HepG2 (cell line): ENCODE measurements around the gene BCL2L1. TPM values are rescaled to one million over a fixed set of nuclear protein-coding genes. Genes with fewer than 3 reads are reported as not detected.

ENCODE experiments used
- ELF3 ChIP-seq: IDR thresholded peaks from 2 replicates; pipeline ENCODE4 v1.6.1; 2016; ENCODE audit warnings: missing genetic modification reagents, missing compliant biosample characterization
- FOXA3 ChIP-seq: IDR thresholded peaks from 2 replicates; pipeline ENCODE4 v1.6.1; 2016; ENCODE audit warnings: missing genetic modification reagents, missing compliant biosample characterization
- HDAC2 ChIP-seq: sonication (generic); formaldehyde crosslinking; IDR thresholded peaks from 2 replicates; pipeline ENCODE4 v1.4.0; 2020; ENCODE audit warnings: missing genetic modification reagents
- KDM3A ChIP-seq: IDR thresholded peaks from 2 replicates; pipeline ENCODE4 v1.6.1; 2018; ENCODE audit warnings: low read depth, missing compliant biosample characterization
- MAFK ChIP-seq, 2 experiments: IDR thresholded peaks in 1 of 2; conservative IDR thresholded peaks in 1 of 2; 2 replicates each; pipeline ENCODE4 v1.6.1; 2011; ENCODE audit warnings: improper control_type of control experiment in 2 of 2, low read length in 2 of 2
- MBNL3 ChIP-seq: fragments of 250-450 bp; sonication (Bioruptor Pico); conservative IDR thresholded peaks from 2 replicates; pipeline ENCODE4 v1.8.0; 2022; ENCODE audit warnings: mild to moderate bottlenecking, inconsistent platforms
- MED13 ChIP-seq: sonication (generic); formaldehyde crosslinking; IDR thresholded peaks from 2 replicates; pipeline ENCODE4 v1.5.0; 2020; ENCODE audit warnings: missing genetic modification reagents
- PITX1 ChIP-seq: sonication (generic); formaldehyde crosslinking; IDR thresholded peaks from 2 replicates; pipeline ENCODE4 v1.5.1; 2020; ENCODE audit warnings: mild to moderate bottlenecking, missing genetic modification reagents
- POLR2AphosphoS5 ChIP-seq: IDR thresholded peaks from 2 replicates; pipeline ENCODE4 v1.6.1; 2012; ENCODE audit warnings: low read depth, low read length
- SALL2 ChIP-seq: sonication (generic); formaldehyde crosslinking; IDR thresholded peaks from 2 replicates; pipeline ENCODE4 v1.8.1; 2023; ENCODE audit warnings: mild to moderate bottlenecking, missing genetic modification reagents, inconsistent platforms
- SAP130 ChIP-seq: IDR thresholded peaks from 2 replicates; pipeline ENCODE4 v1.6.1; 2016; ENCODE audit warnings: low read depth
- SYNCRIP ChIP-seq: fragments of 200-400 bp; formaldehyde crosslinking; IDR thresholded peaks from 2 replicates; pipeline ENCODE4 v1.6.1; 2018; ENCODE audit warnings: mild to moderate bottlenecking, low read depth, low read length; ENCODE audit not compliant: insufficient read depth
- TARDBP ChIP-seq: sonication (generic); formaldehyde crosslinking; IDR thresholded peaks from 2 replicates; pipeline ENCODE4 v1.8.0; 2022; ENCODE audit warnings: mild to moderate bottlenecking, missing genetic modification reagents
- ZNF326 ChIP-seq: sonication (generic); formaldehyde crosslinking; IDR thresholded peaks from 2 replicates; pipeline ENCODE4 v1.4.0; 2020; ENCODE audit warnings: missing genetic modification reagents, borderline replicate concordance
- ZNF460 ChIP-seq: sonication (generic); formaldehyde crosslinking; IDR thresholded peaks from 2 replicates; pipeline ENCODE4 v1.5.1; 2020; ENCODE audit warnings: missing genetic modification reagents, mild to moderate bottlenecking, borderline replicate concordance
- ZNF510 ChIP-seq: sonication (generic); formaldehyde crosslinking; IDR thresholded peaks from 2 replicates; pipeline ENCODE4 v1.4.0; 2020; ENCODE audit warnings: low read depth, mild to moderate bottlenecking, missing genetic modification reagents
- ZSCAN9 ChIP-seq: IDR thresholded peaks from 2 replicates; pipeline ENCODE4 v1.6.1; 2016; ENCODE audit warnings: borderline replicate concordance
- polyA plus RNA-seq, 8 experiments: library from polyadenylated mRNA; depleted of rRNA in 3 of 8; stranded (reverse) in 7 of 8; unstranded in 1 of 8; fragments of >200 nt; fragmentation: Illumina TruSeq in 4 of 8; extraction: Trizol in 4 of 8; gene quantifications; 2 replicates each; pipeline versions ENCODE4 v1.2.1 to v1.2.3, GENCODE V29; 2011 to 2016; ENCODE audit warnings: low read depth in 4 of 8, missing spikeins in 1 of 8, mixed read lengths in 1 of 8; ENCODE audit not compliant: insufficient read depth in 1 of 8
- total RNA-seq, 5 experiments: library from RNA; depleted of rRNA; stranded (reverse); fragments of >200 nt; fragmentation: Illumina TruSeq; extraction: Trizol; gene quantifications; 2 replicates each; pipeline ENCODE4 v1.2.3, GENCODE V29; 2016; ENCODE audit warnings: low read depth in 1 of 5
- TF ChIP-seq, protein P1 (sequence below): sonication (generic); formaldehyde crosslinking; IDR thresholded peaks from 2 replicates; pipeline ENCODE4 v1.4.0; 2020; ENCODE audit warnings: missing genetic modification reagents
- TF ChIP-seq, protein P2 (sequence below): IDR thresholded peaks from 2 replicates; pipeline ENCODE4 v1.6.1; 2016; ENCODE audit warnings: low read depth, borderline replicate concordance
- TF ChIP-seq, protein P3 (sequence below): sonication (generic); formaldehyde crosslinking; IDR thresholded peaks from 2 replicates; pipeline ENCODE4 v1.5.0; 2020; ENCODE audit warnings: mild to moderate bottlenecking, missing genetic modification reagents, borderline replicate concordance

The BCL2L1 gene
- total and polyA plus RNA-seq, 2 of the 13 experiments (the other 11 are each of a cell fraction or from before 2014, with no cell fraction given): 164 to 258 TPM

DNA sequence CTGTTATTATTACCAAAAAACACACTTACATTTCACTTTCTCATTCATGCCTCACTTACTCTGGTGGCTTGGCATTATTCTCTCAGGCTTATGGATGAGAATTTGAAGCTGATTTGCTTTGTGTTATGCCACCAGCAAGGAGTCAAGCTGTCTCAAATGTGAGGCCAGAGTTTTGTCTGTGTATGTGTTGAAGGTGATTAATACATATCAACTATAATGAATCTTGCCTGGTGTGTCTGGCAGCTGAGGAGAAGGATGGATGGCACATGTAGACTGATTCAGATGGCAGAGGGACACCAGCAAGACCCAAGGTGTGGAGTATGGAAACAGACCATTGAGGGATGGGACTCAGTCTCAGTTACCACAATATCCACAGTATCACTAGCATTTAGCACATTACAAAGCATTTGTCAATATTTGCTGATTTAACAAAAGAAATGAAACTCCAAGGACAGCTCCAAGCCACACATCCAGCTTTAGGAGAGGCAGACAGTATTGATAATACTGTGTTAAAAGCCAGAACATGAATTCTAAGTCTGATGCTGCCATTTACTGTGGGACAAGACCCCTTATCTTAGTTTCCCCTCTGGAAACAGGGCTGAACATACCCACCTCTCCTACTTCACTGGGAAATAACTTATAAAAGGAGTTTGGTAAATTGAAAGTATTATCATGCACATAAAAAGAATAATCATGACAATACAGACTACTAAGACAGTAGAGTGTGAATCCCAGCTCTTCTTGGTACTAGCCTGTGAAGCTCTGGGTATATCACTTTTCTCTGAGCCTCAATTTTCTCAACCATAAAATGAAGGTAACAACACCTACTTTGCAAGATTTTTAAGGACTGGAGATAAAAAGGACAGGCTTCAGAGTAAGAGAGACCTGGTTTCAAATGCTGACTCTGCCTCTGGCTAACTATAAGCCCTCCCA is 11.2 kb downstream of the BCL2L1 start (continued):
- TF ChIP-seq HDAC2 (CRISPR knock-in tag) (peak; percentile 90), MBNL3 (no peak), MAFK (conservative IDR thresholded peaks at IDR 0.05 in 1 of 2, IDR thresholded peaks at IDR 0.05 in 1 of 2; ENCODE audit: low read length in 2 of 2) (peak; percentile 95 to 99), ZSCAN9 (peak; percentile 99), FOXA3 (CRISPR knock-in tag) (peak; percentile 97), SALL2 (CRISPR knock-in tag) (0 out of 2 replicates have a peak, but pooled peaks have one; percentile 12), PITX1 (CRISPR knock-in tag) (peak; percentile 90; the same call in 1 of the 2 replicates), ZNF460 (CRISPR knock-in tag) (no peak), TARDBP (no peak; the same call in none of the 2 replicates), SAP130 (CRISPR knock-in tag) (peak; percentile 73), POLR2AphosphoS5 (no peak), ELF3 (CRISPR knock-in tag) (peak; percentile 54; the same call in 1 of the 2 replicates), KDM3A (no peak), ZNF326 (CRISPR knock-in tag) (no peak), SYNCRIP (no peak), ZNF510 (peak; percentile 82; the same call in 1 of the 2 replicates), MED13 (0 out of 2 replicates have a peak, but pooled peaks have one; percentile 61)
- TF ChIP-seq, protein P1, sequence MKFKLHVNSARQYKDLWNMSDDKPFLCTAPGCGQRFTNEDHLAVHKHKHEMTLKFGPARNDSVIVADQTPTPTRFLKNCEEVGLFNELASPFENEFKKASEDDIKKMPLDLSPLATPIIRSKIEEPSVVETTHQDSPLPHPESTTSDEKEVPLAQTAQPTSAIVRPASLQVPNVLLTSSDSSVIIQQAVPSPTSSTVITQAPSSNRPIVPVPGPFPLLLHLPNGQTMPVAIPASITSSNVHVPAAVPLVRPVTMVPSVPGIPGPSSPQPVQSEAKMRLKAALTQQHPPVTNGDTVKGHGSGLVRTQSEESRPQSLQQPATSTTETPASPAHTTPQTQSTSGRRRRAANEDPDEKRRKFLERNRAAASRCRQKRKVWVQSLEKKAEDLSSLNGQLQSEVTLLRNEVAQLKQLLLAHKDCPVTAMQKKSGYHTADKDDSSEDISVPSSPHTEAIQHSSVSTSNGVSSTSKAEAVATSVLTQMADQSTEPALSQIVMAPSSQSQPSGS: peak; percentile 40; the same call in 1 of the 2 replicates
- TF ChIP-seq, protein P2, sequence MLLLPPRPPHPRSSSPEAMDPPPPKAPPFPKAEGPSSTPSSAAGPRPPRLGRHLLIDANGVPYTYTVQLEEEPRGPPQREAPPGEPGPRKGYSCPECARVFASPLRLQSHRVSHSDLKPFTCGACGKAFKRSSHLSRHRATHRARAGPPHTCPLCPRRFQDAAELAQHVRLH: peak; percentile 61; the same call in 1 of the 2 replicates
- TF ChIP-seq, protein P3, sequence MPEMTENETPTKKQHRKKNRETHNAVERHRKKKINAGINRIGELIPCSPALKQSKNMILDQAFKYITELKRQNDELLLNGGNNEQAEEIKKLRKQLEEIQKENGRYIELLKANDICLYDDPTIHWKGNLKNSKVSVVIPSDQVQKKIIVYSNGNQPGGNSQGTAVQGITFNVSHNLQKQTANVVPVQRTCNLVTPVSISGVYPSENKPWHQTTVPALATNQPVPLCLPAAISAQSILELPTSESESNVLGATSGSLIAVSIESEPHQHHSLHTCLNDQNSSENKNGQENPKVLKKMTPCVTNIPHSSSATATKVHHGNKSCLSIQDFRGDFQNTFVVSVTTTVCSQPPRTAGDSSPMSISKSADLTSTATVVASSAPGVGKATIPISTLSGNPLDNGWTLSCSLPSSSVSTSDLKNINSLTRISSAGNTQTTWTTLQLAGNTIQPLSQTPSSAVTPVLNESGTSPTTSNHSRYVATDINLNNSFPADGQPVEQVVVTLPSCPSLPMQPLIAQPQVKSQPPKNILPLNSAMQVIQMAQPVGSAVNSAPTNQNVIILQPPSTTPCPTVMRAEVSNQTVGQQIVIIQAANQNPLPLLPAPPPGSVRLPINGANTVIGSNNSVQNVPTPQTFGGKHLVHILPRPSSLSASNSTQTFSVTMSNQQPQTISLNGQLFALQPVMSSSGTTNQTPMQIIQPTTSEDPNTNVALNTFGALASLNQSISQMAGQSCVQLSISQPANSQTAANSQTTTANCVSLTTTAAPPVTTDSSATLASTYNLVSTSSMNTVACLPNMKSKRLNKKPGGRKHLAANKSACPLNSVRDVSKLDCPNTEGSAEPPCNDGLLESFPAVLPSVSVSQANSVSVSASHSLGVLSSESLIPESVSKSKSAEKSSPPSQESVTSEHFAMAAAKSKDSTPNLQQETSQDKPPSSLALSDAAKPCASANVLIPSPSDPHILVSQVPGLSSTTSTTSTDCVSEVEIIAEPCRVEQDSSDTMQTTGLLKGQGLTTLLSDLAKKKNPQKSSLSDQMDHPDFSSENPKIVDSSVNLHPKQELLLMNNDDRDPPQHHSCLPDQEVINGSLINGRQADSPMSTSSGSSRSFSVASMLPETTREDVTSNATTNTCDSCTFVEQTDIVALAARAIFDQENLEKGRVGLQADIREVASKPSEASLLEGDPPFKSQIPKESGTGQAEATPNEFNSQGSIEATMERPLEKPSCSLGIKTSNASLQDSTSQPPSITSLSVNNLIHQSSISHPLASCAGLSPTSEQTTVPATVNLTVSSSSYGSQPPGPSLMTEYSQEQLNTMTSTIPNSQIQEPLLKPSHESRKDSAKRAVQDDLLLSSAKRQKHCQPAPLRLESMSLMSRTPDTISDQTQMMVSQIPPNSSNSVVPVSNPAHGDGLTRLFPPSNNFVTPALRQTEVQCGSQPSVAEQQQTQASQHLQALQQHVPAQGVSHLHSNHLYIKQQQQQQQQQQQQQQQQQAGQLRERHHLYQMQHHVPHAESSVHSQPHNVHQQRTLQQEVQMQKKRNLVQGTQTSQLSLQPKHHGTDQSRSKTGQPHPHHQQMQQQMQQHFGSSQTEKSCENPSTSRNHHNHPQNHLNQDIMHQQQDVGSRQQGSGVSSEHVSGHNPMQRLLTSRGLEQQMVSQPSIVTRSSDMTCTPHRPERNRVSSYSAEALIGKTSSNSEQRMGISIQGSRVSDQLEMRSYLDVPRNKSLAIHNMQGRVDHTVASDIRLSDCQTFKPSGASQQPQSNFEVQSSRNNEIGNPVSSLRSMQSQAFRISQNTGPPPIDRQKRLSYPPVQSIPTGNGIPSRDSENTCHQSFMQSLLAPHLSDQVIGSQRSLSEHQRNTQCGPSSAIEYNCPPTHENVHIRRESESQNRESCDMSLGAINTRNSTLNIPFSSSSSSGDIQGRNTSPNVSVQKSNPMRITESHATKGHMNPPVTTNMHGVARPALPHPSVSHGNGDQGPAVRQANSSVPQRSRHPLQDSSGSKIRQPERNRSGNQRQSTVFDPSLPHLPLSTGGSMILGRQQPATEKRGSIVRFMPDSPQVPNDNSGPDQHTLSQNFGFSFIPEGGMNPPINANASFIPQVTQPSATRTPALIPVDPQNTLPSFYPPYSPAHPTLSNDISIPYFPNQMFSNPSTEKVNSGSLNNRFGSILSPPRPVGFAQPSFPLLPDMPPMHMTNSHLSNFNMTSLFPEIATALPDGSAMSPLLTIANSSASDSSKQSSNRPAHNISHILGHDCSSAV (CRISPR knock-in tag): no peak
